ENCODE data around the gene CDKL2. TPM values are rescaled to one million over a fixed set of nuclear protein-coding genes. Genes with fewer than 3 reads are reported as not detected.
"Not testable (repeated sequence)": the region's sequence is repeated elsewhere in the genome, so short reads cannot be mapped to it uniquely, and the experiment has no call there.

Gene CDKL2
- total RNA-seq, 1 experiment from 2014 or later = 1.0 TPM

DNA sequence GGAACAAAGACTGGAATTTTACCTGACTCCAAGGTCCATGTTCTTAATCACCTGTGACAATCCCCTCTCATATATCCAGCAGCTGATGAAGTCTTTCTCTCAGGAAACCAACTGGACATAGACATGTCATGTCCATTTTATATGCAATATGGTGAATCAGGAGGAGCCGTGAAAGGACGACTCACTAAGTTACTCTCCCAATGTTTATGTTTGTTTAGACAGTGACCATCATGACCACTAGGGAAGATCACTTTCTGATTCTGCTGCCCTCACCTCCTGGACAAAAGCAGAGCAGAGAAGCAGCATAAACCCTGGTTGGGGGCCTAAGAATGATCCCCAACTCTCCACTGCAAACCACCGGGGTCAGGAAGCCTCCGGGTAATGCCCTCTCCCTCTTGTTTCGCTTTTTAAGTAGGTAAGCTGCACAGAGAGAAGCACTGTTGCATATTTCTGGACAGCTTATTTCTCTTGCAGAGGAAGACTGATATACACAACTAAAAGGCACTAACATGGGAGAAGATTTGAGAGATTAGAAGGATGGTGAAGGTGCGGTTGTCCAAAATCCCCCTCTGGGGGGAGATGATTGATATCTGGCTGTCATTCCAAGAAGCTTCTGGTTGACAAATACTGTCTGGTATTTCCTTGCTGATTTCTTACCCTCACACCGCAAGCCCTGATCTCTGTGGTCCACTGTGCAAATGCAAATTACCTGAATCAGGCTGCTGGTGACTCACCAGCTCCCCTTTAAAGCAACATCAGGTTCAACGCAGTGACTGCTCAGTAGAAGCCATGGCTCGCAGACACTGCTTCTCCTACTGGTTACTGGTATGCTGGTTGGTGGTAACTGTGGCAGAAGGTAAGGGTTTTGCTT, 74.8 kb downstream of the CDKL2 start, which contains the start of gene ODAPH:
Gene ODAPH (plus strand): TSS at position 773 of the 871 bp plus-strand sequence. CDS start 17 bp downstream, at position 790.
- DNase-seq (ENCODE audit: low read depth) = peak; percentile 53

DNA sequence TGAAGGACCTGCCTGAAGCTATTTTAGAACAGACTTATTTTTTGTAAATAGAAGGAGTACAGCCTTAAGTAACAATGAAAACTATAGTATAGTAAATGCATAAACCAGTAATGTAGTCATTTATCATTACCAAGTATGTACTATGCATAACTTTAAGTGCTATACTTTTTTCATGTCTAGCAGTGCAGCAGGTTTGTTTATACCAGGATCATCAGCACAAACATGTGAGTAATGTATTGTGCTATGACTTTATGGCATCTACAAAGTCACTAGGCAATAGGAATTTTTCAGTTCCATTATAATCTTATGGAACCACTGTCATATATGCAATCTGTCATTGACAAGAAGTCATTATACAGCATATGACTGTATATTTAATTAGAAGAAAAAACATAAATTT, 77.9 kb downstream of the CDKL2 start:
- no peak for DNase-seq (ENCODE audit: low read depth)

DNA sequence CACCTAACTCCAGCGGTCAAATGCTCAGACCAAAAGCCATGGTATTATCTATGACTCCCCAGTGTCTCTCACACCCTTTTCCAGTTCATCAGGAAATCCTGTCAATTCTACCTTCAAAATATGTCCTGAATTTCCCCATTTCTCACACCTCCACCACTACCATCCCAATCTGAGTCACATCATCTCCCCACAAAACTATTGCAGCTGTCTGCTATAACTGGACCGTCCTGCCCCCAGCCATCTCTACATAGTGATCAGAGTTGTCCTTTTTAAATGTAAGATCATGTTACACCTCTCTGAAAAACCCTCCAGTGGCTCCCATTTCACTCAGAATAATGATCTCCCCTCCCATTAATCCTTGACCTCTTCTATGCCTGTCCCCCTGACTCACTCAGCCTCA, 81.3 kb downstream of the CDKL2 start:
- DNase-seq (ENCODE audit: low read depth) = peak; percentile 50

DNA sequence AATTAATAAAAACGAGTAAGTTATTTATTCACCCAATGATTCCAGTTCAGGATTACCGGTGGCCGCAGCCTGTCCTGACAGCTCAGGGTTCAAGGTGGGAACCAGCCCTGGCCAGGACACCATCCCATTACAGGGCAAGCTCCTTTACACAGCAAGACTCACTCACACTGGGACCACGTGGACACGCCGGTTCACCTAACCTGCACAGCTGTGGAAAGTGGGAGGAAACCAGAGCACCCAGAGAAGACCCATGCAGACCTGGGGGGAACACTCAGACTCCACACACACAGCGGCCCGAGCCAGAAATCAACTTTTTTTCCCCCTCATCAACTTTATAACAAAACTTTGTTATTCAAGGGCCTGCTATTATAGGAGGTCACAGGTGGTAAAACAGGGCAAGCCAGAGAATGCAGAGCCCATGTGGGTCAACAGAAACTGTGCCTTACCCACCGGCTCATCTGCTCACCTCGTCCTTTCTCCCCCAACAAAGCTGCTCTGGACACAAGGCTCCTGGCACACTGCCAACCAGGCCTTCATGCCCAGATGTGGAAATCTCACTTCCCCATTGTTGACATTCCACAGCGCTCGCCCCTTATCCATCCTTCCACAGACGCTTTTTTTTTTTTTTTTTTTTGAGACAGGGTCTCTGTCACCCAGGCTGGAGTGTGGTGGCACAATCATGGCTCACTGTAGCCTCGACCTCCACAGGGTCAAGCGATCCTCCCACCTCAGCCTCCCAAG, 82.5 kb downstream of the CDKL2 start:
- peak; percentile 9 for DNase-seq (ENCODE audit: low read depth)

DNA sequence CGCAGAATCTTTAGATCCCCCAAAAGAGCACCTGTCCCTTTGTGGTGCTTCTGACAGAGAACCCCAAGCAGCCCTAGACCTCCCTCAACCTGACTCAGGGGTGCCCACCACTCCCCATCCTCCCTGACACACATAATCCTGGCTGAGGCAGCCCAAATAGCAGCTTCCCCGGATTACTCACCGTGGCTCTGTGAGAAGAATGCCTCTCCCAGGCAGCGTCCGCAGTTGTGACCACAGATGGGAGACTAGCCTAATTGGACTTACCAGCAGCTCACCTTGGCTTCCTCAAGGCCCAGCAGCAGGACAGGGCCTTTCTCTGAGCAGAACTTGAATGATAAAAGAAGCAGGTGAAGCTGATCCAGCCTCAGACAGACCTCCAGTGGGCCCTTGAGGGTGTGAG, 84.8 kb downstream of the CDKL2 start:
- peak; percentile 27 for DNase-seq (ENCODE audit: low read depth)

DNA sequence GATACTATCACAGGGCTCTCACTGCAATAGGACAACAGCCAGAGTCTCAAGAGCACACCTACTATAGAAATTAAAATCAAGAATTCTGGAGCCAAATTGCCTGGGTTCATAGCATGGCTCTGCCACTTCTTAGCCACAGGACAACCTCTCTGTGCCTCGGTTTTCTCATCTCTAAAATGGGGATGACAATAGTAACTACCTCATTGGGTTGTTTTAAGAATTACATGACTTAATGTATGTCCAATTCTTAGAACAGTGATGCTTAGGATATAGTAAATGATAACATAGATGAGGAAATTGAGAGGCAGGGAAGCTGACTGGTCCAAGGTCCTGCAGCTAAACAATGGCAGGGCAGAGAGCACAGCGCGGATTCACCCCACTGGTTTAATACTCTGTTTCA, 85.5 kb downstream of the CDKL2 start:
- DNase-seq (ENCODE audit: low read depth) = no peak

DNA sequence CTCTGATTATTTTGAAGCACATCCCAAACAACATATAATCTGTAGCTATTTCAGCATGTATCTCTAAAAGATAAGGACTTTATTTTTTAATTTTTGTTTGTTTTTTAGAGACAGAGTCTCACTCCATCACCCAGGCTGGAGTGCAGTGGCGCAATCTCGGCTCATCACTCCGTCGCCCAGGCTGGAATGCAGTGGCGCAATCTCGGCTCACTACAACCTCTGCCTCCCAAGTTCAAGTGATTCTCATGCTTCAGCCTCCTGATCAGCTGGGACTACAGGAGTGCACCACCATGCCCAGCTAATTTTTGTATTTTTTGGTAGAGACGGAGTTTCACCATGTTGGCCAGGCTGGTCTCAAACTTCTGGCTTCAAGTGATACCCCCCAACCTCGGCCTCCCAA, 86.1 kb downstream of the CDKL2 start:
- DNase-seq (ENCODE audit: low read depth) = not testable (repeated sequence)

DNA sequence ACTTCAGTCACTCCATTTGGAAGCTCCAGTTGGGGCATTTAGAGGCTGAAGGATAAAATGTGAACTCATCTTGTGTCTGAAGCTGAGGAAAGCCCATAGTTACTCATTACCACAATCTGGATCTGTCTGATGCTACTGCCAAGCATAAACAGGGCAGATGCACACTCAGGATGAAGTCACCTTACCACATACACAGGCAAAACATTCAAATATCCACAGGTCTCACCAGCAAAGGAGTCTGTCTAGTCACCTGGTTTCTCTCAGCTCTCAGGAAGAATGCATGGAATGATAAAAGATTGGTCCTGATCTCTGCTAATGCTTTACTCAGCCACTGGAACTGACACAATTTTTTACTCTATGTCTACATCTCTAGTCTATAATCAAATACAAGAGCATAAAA, 87.5 kb downstream of the CDKL2 start:
- DNase-seq (ENCODE audit: low read depth) = peak; percentile 85

DNA sequence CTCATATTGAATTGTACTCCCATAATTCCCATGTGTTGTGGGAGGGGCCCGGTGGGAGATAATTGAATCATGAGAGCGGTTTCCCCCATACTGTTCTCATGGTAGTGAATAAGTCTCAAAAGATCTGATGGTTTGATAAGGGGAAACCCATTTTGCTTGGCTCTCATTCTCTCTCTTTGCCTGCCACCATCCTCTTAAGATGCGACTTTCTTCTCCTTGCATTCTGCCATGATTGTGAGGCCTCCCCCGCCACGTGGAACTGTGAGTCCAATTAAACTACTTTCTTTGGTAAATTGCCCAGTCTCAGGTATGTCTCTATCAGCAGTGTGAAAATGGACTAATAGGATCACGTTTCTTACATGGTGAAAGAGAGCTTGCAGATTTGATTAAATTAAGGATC, 93.0 kb downstream of the CDKL2 start:
- not testable (repeated sequence) for DNase-seq (ENCODE audit: low read depth)

DNA sequence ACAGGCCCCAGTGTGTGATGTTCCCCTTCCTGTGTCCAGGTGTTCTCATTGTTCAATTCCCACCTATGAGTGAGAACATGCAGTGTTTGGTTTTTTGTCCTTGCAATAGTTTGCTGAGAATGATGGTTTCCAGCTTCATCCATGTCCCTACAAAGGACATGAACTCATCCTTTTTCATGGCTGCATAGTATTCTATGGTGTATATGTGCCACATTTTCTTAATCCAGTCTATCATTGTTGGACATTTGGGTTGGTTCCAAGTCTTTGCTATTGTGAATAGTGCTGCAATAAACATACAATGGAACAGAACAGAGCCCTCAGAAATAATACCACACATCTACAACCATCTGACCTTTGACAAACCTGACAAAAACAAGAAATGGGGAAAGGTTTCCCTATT, 96.4 kb downstream of the CDKL2 start:
- DNase-seq (ENCODE audit: low read depth) = not testable (repeated sequence)

DNA sequence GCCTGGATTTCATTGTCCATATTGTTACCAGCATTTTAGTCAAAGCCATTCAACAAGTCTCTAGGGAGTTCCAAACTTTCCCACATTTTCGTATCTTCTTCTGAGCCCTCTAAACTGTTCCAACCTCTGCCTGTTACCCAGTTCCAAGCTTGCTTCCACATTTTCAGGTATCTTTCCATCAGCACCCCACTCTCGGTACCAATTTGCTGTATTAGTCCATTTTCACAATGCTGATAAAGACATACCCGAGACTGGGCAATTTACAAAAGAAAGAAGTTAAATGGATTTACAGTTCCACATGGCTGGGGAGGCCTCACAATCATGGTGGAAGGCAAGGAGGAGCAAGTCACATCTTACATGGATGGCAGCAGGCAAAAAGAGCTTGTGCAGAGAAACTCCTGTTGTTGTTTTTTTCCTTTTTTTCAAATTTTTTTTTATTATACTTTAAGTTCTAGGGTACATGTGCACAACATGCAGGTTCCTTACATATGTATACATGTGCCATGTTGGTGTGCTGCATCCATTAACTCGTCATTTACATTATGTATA, 96.9 kb downstream of the CDKL2 start:
- not testable (repeated sequence) for DNase-seq (ENCODE audit: low read depth)

DNA sequence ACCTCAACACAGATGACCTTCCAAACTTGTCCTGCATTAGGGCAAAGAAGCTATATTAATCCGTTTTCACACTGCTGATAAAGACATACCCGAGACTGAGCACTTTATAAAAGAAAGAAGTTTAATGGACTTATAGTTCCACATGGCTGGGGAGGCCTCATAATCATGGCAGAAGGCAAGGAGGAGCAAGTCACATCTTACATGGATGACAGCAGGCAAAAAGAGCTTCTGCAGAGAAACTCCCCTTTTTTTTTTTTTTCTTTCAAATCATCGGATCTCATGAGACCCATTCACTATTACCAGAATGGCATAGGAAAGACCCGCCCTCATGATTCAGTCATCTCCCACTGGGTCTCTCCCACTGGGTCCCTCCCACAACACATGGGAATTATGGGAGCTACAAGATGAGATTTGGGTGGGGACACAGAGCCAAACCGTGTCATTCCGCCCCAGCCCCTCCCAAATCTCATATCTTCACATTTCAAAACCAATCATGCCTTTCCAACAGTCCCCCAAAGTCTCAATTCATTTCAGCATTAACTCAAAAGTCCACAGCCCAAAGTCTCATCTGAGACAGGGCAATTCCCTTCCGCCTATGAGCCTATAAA, 98.7 kb downstream of the CDKL2 start:
- not testable (repeated sequence) for DNase-seq (ENCODE audit: low read depth)

DNA sequence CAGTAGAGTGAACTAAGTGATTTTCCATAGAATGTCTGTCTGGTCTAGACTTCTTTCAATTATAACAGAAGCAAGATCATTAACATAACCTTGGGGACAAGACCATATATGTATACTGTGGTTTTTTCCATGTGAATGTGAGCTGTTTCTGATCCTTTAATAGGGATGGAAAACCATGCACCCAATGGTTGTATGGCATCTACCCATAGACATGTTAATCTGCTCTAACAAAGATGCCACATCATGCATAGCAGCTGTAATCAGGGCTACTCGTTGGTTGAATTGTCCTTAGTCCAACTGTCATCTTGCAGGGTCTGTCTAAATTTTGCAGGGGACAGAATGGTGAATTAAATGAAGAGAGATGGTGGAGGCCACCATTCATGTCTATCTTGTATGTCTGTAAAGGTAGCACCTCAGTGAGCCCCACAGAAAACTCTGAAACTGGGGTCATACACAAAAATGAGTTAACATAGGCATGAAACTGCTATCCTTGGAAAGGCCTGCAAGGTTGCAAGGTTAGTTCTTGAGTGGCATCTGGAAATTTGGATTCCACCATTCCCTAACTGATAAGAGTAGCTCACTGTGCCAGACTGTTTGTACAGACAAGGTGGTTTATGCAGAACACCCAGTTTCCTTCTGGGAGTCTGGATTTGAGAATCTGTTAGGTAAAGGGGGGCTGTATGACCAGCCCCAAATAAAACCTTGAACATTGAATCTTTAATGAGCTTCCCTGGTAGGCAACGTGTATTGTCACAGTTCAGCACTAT, 99.6 kb downstream of the CDKL2 start:
- DNase-seq (ENCODE audit: low read depth) = no peak

Other genes starting within 250 kb of the CDKL2 start
- 31.1 and 54.6 TPM in 2 replicates for gene RCHY1, start 116.1 kb downstream of the CDKL2 start, total RNA-seq (2014; rRNA removed)
- gene THAP6, start 116.1 kb downstream of the CDKL2 start, total RNA-seq (2014; rRNA removed) = 16.5 and 18.5 TPM in 2 replicates
- gene ODAPH, start 74.5 kb downstream of the CDKL2 start, total RNA-seq (2014; rRNA removed) = not detected in 2 replicates
- 181 and 184 TPM in 2 replicates for gene G3BP2, start 42.9 kb upstream of the CDKL2 start, total RNA-seq (2014; rRNA removed)
- gene USO1, start 94.0 kb upstream of the CDKL2 start, total RNA-seq (2014; rRNA removed) = 81.7 and 94.9 TPM in 2 replicates

All from LHCN-M2 (cell line).